ENCODE results near the gene CNTNAP1. TPM values are rescaled to one million over a fixed set of nuclear protein-coding genes. Genes with fewer than 3 reads are reported as not detected.

Gene CNTNAP1
- total RNA-seq, 1 donor = 19.2 TPM

DNA sequence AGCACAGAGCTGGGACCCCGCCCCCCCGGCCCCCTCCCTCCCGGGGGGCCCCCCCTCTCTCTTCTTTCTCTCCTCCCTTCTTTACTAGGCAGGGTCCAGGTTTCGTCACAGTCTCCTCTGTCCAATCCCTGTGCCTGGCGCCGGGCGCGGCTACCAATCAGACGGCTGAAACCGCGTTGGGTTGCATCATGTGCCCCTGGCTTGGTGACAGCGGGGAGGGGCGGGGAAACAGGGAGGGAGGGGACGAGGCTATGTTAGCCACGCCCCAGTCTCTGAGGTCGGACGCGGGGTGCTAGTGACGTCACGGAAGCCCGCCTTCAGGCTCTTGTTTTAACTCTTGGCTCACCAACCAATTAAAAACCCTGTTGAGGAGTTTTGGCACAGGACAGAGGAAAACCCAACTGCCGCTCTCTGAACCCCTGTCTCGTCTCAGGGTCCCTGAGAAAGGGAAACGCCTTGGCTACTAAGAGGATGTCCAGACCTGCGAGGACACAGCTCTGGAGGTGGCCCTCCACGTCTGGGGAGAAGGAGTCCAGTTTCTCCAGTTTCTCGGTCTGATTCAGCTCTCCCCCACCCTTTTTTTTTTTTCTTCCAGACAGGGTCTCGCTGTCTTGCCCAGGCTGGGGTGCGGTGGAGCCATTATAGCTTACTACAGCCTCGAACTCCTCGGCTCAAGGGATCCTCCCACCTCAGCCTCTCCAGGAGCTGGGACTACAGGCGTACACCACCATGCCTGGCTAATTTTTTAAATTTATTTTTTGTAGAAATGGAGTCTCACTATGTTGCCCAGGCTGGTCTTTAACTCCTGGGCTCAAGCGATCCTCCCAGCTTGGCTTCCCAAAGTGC lies 5.1 kb upstream of the CNTNAP1 start:
- H3K9me3 ChIP-seq (ENCODE audit: low read depth, low read length) = no peaks in the 10 kb centered on the region
- H2AFZ ChIP-seq (ENCODE audit: low read length) = peak overlapping the region; percentile 92
- H3K4me2 ChIP-seq (ENCODE audit: insufficient read depth, low read length) = peak overlapping the region; percentile 97
- H3K4me3 ChIP-seq (ENCODE audit: insufficient read depth, low read length) = peak overlapping the region; percentile 96
- H3K27me3 ChIP-seq (ENCODE audit: insufficient read depth, low read length) = no peaks in the 10 kb centered on the region
- H3K79me2 ChIP-seq (ENCODE audit: insufficient read depth, low read length) = peaks cover 34% of the 10 kb centered on the region
- TF ChIP-seq, protein P1, sequence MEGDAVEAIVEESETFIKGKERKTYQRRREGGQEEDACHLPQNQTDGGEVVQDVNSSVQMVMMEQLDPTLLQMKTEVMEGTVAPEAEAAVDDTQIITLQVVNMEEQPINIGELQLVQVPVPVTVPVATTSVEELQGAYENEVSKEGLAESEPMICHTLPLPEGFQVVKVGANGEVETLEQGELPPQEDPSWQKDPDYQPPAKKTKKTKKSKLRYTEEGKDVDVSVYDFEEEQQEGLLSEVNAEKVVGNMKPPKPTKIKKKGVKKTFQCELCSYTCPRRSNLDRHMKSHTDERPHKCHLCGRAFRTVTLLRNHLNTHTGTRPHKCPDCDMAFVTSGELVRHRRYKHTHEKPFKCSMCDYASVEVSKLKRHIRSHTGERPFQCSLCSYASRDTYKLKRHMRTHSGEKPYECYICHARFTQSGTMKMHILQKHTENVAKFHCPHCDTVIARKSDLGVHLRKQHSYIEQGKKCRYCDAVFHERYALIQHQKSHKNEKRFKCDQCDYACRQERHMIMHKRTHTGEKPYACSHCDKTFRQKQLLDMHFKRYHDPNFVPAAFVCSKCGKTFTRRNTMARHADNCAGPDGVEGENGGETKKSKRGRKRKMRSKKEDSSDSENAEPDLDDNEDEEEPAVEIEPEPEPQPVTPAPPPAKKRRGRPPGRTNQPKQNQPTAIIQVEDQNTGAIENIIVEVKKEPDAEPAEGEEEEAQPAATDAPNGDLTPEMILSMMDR (IDR thresholded peaks at IDR 0.05; ENCODE audit: extremely low read depth, low read depth, low read length) = no peak
- H3K27ac ChIP-seq (ENCODE audit: low read depth, low read length) = peak overlapping the region; percentile 94
- peaks cover 30% of the 10 kb centered on the region for H4K20me1 ChIP-seq (ENCODE audit: insufficient read depth, low read length)
- peak; percentile 100 for DNase-seq (ENCODE audit: insufficient read length, low spot score, missing footprints)
- peaks cover 50% of the 10 kb centered on the region for H3K4me1 ChIP-seq (ENCODE audit: insufficient read depth, low read length)
- peaks cover 14% of the 10 kb centered on the region for H3K36me3 ChIP-seq (ENCODE audit: insufficient read depth, low read length)

DNA sequence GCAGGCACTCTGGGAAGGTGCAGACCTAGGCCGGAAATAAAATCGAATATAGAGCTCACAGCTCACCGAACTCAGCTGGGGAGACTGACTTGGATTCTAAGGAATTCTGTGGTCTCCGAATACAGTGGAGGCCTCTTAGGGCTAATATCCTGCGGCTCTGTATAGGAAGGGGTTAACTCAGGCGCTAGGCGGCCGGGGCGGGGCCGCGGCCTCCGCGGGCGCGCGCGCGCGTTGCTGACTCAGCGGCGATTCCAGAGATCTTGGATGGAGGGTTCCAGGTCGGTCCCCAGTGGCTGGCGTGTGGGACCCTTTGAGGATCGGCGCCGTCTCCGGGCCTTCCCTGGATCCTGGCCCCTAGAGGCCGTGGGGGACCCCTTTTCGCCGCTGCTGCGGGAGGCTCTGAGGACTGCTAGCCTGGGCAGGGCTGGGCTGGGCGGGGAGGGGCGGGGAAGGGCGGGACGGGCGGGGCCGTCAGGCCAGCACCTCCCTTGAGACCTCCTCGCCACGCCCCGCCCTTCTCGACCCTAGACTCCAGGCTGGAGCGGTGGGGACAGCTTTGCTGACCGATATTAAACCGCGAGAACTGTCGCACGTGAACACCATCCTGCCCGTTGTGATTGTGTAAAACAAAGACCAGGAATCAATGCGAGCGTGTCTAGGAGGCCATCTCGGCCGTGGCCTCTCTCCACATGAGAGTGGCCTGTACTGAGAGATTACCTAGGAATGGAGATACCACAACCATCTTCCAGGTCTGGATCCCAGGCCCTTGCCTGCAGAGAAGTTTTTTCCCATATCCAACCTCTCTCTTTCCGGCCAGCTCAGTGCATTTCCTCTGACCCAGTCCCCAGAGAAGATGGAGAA lies 4.2 kb upstream of the CNTNAP1 start:
- DNase-seq (ENCODE audit: insufficient read length, low spot score, missing footprints) = peak; percentile 99
- H3K79me2 ChIP-seq (ENCODE audit: insufficient read depth, low read length) = peaks cover 32% of the 10 kb centered on the region
- H3K36me3 ChIP-seq (ENCODE audit: insufficient read depth, low read length) = peaks cover 5% of the 10 kb centered on the region
- no peaks in the 10 kb centered on the region for H3K9me3 ChIP-seq (ENCODE audit: low read depth, low read length)
- no peaks in the 10 kb centered on the region for H3K27me3 ChIP-seq (ENCODE audit: insufficient read depth, low read length)
- peak overlapping the region; percentile 92 for H2AFZ ChIP-seq (ENCODE audit: low read length)
- peak overlapping the region; percentile 94 for H3K27ac ChIP-seq (ENCODE audit: low read depth, low read length)
- TF ChIP-seq, protein P1 (IDR thresholded peaks at IDR 0.05; ENCODE audit: extremely low read depth, low read depth, low read length) = no peak
- peak overlapping the region; percentile 73 for H3K4me3 ChIP-seq (ENCODE audit: insufficient read depth, low read length)
- peaks cover 29% of the 10 kb centered on the region for H4K20me1 ChIP-seq (ENCODE audit: insufficient read depth, low read length)
- H3K4me1 ChIP-seq (ENCODE audit: insufficient read depth, low read length) = peaks cover 54% of the 10 kb centered on the region
- H3K4me2 ChIP-seq (ENCODE audit: insufficient read depth, low read length) = peak overlapping the region; percentile 88

DNA sequence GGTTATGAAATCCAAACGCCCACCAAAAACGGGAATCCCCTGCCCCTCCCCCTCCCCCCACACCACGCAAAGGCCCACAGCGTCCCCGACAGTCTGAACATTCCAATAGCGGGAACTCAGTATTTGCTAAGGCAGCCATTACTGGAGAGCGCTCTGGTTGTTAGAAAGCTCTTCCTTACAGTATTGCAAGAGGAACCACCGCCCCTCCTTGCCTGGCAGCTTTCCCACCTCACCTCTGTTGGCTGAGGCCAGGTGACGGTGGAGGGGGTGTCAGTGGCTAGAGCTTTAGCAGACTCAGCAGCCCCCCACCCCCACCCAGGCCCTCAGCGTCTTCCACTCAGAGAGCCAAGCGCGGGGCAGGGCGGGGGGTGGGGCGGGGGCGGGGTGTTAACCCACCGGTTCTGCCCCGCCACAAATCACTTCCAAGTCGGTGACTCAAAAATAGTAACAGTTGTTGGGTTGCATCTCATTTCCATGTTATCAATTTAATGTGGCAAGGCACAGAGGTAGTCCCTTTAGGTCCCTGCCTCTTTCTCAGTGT lies 3.3 kb upstream of the CNTNAP1 start:
- no peaks in the 10 kb centered on the region for H3K9me3 ChIP-seq (ENCODE audit: low read depth, low read length)
- H2AFZ ChIP-seq (ENCODE audit: low read length) = peak overlapping the region; percentile 92
- H3K4me3 ChIP-seq (ENCODE audit: insufficient read depth, low read length) = peak overlapping the region; percentile 68
- peak; percentile 95 for DNase-seq (ENCODE audit: insufficient read length, low spot score, missing footprints)
- H4K20me1 ChIP-seq (ENCODE audit: insufficient read depth, low read length) = peaks cover 24% of the 10 kb centered on the region
- no peaks in the 10 kb centered on the region for H3K36me3 ChIP-seq (ENCODE audit: insufficient read depth, low read length)
- H3K4me1 ChIP-seq (ENCODE audit: insufficient read depth, low read length) = peaks cover 54% of the 10 kb centered on the region
- peak overlapping the region; percentile 94 for H3K27ac ChIP-seq (ENCODE audit: low read depth, low read length)
- H3K79me2 ChIP-seq (ENCODE audit: insufficient read depth, low read length) = peaks cover 27% of the 10 kb centered on the region
- H3K4me2 ChIP-seq (ENCODE audit: insufficient read depth, low read length) = peak overlapping the region; percentile 88
- no peaks in the 10 kb centered on the region for H3K27me3 ChIP-seq (ENCODE audit: insufficient read depth, low read length)
- TF ChIP-seq, protein P1 (IDR thresholded peaks at IDR 0.05; ENCODE audit: extremely low read depth, low read depth, low read length) = no peak

All from osteoblast (primary cell).